ENCODE data around the gene GMPR.

DNA sequence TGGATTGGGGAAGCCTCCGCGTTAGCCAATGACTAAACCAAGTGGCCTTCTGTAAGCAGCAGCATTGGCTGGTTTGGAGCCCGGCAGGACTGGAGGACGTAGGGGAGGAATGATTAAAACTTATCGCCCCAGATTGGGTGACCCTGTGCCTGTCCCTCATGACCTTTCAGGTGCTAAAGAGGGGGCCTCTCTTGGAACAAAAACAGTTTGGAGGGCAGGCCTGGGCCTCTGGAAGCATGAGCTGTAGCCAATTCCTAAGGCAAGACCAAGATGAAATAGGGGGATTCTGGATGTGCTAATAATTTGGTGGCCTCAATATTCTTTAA is 1.4 kb downstream of the GMPR start:
- TF ChIP-seq, protein P1, sequence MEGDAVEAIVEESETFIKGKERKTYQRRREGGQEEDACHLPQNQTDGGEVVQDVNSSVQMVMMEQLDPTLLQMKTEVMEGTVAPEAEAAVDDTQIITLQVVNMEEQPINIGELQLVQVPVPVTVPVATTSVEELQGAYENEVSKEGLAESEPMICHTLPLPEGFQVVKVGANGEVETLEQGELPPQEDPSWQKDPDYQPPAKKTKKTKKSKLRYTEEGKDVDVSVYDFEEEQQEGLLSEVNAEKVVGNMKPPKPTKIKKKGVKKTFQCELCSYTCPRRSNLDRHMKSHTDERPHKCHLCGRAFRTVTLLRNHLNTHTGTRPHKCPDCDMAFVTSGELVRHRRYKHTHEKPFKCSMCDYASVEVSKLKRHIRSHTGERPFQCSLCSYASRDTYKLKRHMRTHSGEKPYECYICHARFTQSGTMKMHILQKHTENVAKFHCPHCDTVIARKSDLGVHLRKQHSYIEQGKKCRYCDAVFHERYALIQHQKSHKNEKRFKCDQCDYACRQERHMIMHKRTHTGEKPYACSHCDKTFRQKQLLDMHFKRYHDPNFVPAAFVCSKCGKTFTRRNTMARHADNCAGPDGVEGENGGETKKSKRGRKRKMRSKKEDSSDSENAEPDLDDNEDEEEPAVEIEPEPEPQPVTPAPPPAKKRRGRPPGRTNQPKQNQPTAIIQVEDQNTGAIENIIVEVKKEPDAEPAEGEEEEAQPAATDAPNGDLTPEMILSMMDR (IDR thresholded peaks at IDR 0.05; ENCODE audit: extremely low read depth in 1 of 2, insufficient read depth in 1 of 2, low read depth in 1 of 2, low read length in 2 of 2), result no peak
- TF ChIP-seq POLR2AphosphoS5 (IDR thresholded peaks at IDR 0.05; ENCODE audit: insufficient read depth, low read depth, low read length), result no peak
- no peak for TF ChIP-seq POLR2A (IDR thresholded peaks at IDR 0.05; ENCODE audit: low read depth, low read length)
- TF ChIP-seq EZH2 (IDR thresholded peaks at IDR 0.05; ENCODE audit: borderline replicate concordance, low read depth, low read length, severe bottlenecking), result no peak

Data from endothelial cell of umbilical vein (primary cell).